ENCODE measurements around the gene CUL2.

CUL2 gene

GRCh38 chr10:35020481-35020880, 69.7 kb downstream of the CUL2 start:
- no peaks in the 10 kb centered on the region for H3K4me1 ChIP-seq
- TF ChIP-seq Cebpa-rat (IDR thresholded peaks at IDR 0.05), result no peak
- H3K9ac ChIP-seq, result no peak overlapping the region
- H3K4me2 ChIP-seq, result no peak overlapping the region
- no peaks in the 10 kb centered on the region for H3K9me3 ChIP-seq (replicated peaks in 1 of 11)
- H3K27ac ChIP-seq, result no peak overlapping the region
- no peak overlapping the region for H3K4me3 ChIP-seq
- peaks cover 72 to 95% (median 89%) of the 10 kb centered on the region in 11 experiments for H3K36me3 ChIP-seq
- peaks cover 0 to 23% (median 0%) of the 10 kb centered on the region in 11 experiments; a peak in 6 of 22 replicates for H4K20me1 ChIP-seq
- H3K27me3 ChIP-seq, result no peaks in the 10 kb centered on the region

DNA sequence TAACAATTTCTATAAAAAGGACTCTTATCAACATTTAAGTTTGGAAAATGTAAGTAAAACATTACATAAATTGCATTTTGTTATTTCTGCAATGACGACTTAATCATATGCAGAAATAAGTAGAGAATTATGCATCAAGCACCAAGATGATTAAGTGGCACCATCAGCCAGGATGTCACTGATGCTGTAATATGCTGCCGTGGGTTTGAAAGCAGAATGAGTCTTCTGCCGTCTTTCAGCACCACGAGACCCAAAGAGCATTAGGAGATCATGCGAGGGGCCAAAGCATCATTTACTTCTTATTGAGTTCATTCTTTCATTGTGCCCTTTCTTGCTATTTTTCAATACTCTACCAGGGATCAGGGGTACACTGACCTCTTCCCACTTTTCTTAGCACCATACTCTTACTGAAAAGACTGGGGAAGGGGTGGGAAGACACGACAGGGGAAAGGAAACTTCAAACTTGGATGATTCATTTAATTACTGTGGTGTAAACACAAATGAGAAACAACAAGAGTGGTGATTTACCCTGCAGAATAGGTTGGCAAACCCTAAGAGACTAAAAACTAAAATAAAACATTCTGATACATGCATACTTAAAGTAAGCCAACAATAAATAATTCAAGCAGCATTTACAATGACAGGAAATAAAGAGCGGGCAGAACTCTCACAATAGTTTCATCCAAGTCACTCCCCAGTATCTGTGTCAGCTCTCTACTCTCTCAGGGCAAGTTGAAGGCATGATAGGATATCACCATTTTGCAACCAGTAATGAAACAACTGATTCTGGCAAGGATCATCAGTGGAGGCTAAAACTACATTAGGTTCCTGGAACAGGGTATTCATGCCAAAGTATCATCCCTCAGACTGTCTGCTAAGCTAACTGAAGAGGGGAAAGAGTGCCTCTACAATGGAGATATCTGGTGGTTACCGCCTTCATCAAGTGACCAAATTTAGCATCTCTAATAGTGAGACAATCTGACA, 70.8 kb downstream of the CUL2 start:
- Histone ChIP-seq H3K4me1 (no peaks in the 10 kb centered on the region), H4K20me1 (peaks cover 0 to 16% (median 0%) of the 10 kb centered on the region in 11 experiments; a peak in 6 of 22 replicates), H3K9me3 (replicated peaks in 1 of 11) (no peaks in the 10 kb centered on the region), H3K9ac (no peak overlapping the region), H3K4me3 (no peak overlapping the region), H3K27ac (no peak overlapping the region), H3K4me2 (no peak overlapping the region), H3K27me3 (no peaks in the 10 kb centered on the region), H3K36me3 (peaks cover 69 to 95% (median 86%) of the 10 kb centered on the region in 11 experiments)
- TF ChIP-seq Cebpa-rat (IDR thresholded peaks at IDR 0.05), result no peak

DNA sequence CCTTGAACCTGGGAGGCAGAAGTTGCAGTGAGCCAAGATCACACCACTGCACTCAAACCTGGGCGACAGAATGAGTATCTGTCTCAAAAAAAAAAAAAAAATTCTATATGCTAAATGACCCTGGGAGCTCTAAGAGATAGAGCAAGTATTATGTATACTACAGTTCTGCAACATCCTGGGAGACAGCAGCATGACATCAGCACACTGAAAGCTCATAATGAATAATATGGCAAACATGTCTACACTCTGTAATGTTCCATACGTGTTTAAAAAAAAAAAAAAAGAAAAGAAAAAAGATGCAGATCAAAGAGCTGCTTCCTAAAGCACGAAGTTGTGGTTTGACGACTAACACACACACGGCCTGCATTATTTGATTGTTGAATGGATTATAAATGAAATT, 72.5 kb downstream of the CUL2 start:
- no peak for TF ChIP-seq Cebpa-rat (IDR thresholded peaks at IDR 0.05)
- H4K20me1 ChIP-seq, result peaks cover 0 to 16% (median 0%) of the 10 kb centered on the region in 11 experiments; a peak in 6 of 22 replicates

DNA sequence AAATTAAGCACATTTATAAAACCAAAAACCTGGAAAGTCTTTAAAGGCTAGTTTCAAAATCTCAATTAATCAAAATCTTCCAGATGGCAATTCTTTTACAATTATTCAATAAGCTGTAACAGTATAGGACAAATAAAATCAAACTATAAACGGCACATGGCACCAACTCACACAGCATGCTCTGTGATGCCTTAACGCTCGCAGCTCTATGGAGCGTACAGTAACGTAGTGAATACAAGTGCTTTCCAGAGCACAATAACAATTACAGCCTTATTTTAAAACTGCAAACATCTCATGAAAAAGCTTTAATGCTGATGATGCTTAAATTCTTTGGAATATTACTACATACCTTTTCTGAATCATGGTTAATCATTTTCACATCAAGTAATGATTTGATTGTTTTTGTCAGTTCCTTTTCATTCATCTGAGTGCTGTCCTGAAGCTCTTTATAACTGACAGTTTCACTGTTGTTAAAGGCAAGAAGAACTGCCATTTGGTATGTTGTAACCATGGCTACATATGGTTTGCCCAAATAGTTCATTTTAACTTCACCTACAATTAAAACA, 74.2 kb downstream of the CUL2 start:
- H3K4me1 ChIP-seq, result no peaks in the 10 kb centered on the region
- H4K20me1 ChIP-seq, result peaks cover 0 to 16% (median 0%) of the 10 kb centered on the region in 11 experiments; a peak in 6 of 22 replicates
- TF ChIP-seq Cebpa-rat (IDR thresholded peaks at IDR 0.05), result no peak
- H3K4me3 ChIP-seq, result no peak overlapping the region
- no peaks in the 10 kb centered on the region for H3K27me3 ChIP-seq
- no peak overlapping the region for H3K27ac ChIP-seq
- peaks cover 72 to 99% (median 92%) of the 10 kb centered on the region in 11 experiments for H3K36me3 ChIP-seq
- H3K4me2 ChIP-seq, result no peak overlapping the region
- no peak overlapping the region for H3K9ac ChIP-seq
- no peaks in the 10 kb centered on the region for H3K9me3 ChIP-seq (replicated peaks in 1 of 11)

More for the DNA sequence above, 72.5 kb downstream of the CUL2 start:
- peaks cover 67 to 97% (median 85%) of the 10 kb centered on the region in 11 experiments for H3K36me3 ChIP-seq
- no peak overlapping the region for H3K4me2 ChIP-seq
- no peaks in the 10 kb centered on the region for H3K4me1 ChIP-seq
- no peaks in the 10 kb centered on the region for H3K27me3 ChIP-seq
- H3K27ac ChIP-seq, result no peak overlapping the region
- H3K9ac ChIP-seq, result no peak overlapping the region
- no peak overlapping the region for H3K4me3 ChIP-seq
- no peaks in the 10 kb centered on the region for H3K9me3 ChIP-seq (replicated peaks in 1 of 11)

DNA sequence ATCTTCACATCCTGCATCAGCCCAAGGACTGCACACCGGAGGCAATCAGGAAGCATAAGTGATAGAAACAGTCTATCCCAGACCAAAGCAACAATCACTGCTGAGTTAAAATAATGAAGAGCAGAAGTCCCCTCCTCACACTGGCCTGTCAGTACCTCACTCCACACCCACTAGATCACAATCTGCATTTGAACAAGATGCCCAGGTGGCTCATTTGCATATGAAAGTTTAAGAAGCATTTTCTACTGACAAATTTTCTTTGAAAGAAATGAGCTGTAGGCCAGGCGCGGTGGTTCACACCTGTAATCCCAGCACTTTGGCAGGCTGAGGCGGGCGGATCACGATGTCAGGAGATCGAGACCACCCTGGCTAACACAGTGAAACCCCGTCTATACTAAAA, 77.4 kb downstream of the CUL2 start:
- Histone ChIP-seq H3K4me2 (no peak overlapping the region), H3K4me3 (no peak overlapping the region), H3K9me3 (replicated peaks in 1 of 11) (no peaks in the 10 kb centered on the region)

DNA sequence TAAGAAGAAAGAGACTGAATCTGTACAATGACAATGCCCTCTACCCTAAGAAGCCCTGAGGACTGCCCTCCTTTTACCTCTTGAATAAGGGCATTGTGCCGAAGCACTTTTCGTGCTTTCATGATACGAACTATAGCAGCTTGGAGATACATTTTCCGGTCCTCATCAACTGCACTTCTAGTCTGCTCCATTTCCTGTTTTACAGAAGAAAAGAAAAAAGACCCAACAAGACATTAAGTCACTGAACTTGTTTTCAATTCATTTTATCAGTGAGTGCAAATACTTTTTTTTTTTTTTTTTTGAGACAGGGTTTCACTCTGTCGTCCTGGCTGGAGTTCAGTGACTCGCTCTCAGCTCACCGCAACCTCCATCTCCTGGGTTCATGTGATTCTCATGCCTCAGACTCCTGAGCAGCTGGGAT, 78.4 kb downstream of the CUL2 start:
- TF ChIP-seq Cebpa-rat (IDR thresholded peaks at IDR 0.05), result no peak
- Histone ChIP-seq H3K27ac (no peak overlapping the region), H3K36me3 (peaks cover 74 to 96% (median 84%) of the 10 kb centered on the region in 11 experiments), H3K4me2 (no peak overlapping the region), H3K27me3 (no peaks in the 10 kb centered on the region), H3K4me3 (no peak overlapping the region), H4K20me1 (peaks cover 0 to 6% (median 0%) of the 10 kb centered on the region in 11 experiments; a peak in 2 of 22 replicates), H3K9me3 (replicated peaks in 1 of 11) (no peaks in the 10 kb centered on the region), H3K9ac (no peak overlapping the region), H3K4me1 (no peaks in the 10 kb centered on the region)

More for the DNA sequence above, 77.4 kb downstream of the CUL2 start:
- no peak overlapping the region for H3K9ac ChIP-seq
- peaks cover 0 to 6% (median 0%) of the 10 kb centered on the region in 11 experiments; a peak in 2 of 22 replicates for H4K20me1 ChIP-seq
- H3K27ac ChIP-seq, result no peak overlapping the region
- TF ChIP-seq Cebpa-rat (IDR thresholded peaks at IDR 0.05), result no peak
- H3K27me3 ChIP-seq, result no peaks in the 10 kb centered on the region
- H3K4me1 ChIP-seq, result no peaks in the 10 kb centered on the region
- H3K36me3 ChIP-seq, result peaks cover 77 to 98% (median 90%) of the 10 kb centered on the region in 11 experiments

DNA sequence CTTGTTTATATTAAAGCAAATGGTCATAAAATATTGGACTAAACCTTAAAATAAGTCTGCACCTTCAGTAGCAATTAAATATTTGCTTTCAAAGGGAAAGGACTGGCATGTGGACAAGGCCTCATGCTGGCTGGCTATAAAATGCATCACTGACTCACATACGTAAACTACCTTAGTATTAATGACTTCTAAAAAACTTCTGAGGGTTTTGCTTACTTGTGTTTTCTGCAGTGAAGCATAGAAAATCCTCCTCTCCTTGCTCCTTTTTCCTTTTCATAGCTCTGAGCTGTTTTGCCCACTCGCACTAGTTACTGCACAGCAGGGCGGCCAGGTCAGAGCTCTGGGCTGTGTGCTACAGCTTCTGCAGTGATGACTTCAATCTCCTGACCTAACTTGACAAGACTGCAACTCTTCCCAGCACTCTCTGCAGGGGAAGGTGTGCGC, 82.3 kb downstream of the CUL2 start:
- Histone ChIP-seq H3K4me1 (no peaks in the 10 kb centered on the region), H3K36me3 (peaks cover 43 to 72% (median 55%) of the 10 kb centered on the region in 11 experiments)
- TF ChIP-seq Cebpa-rat (IDR thresholded peaks at IDR 0.05), result no peak

GRCh38 chr10:35006836-35007235, 83.3 kb downstream of the CUL2 start:
- Histone ChIP-seq H3K27me3 (no peaks in the 10 kb centered on the region), H3K9me3 (replicated peaks in 1 of 11) (no peaks in the 10 kb centered on the region), H3K9ac (no peak overlapping the region), H3K36me3 (peaks cover 34 to 61% (median 44%) of the 10 kb centered on the region in 11 experiments), H3K27ac (no peak overlapping the region), H3K4me2 (no peak overlapping the region), H3K4me3 (no peak overlapping the region), H4K20me1 (peaks cover 0 to 3% (median 0%) of the 10 kb centered on the region in 11 experiments; a peak in 1 of 22 replicates), H3K4me1 (no peaks in the 10 kb centered on the region)
- TF ChIP-seq Cebpa-rat (IDR thresholded peaks at IDR 0.05), result no peak

More for the DNA sequence above, 82.3 kb downstream of the CUL2 start:
- Histone ChIP-seq H3K4me2 (no peak overlapping the region), H3K9me3 (replicated peaks in 1 of 11) (no peaks in the 10 kb centered on the region), H3K27ac (no peak overlapping the region), H4K20me1 (peaks cover 0 to 3% (median 0%) of the 10 kb centered on the region in 11 experiments; a peak in 2 of 22 replicates), H3K4me3 (no peak overlapping the region), H3K27me3 (no peaks in the 10 kb centered on the region), H3K9ac (no peak overlapping the region)

DNA sequence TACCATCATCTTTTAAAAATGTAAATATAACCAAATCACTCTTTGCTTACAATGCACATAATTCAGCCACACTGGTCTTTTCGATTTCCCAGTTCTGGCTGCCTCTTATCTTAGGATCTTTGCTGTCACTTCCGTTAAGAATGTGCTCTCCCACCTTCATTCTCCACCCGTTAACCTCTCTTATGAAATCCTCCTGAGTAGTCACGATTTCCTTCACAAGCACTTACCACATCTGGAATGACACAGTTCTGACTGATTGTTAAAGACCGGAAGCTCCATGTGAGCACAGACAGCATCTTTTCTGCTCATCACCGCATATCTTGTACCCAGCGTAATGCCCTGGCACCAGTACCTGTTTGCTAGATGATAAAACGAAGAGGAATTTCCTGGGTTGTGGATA, 84.3 kb downstream of the CUL2 start:
- Histone ChIP-seq H3K4me3 (no peak overlapping the region), H3K4me2 (no peak overlapping the region), H4K20me1 (peaks cover 0 to 3% (median 0%) of the 10 kb centered on the region in 11 experiments; a peak in 1 of 22 replicates), H3K9ac (no peak overlapping the region), H3K27ac (no peak overlapping the region), H3K27me3 (no peaks in the 10 kb centered on the region), H3K9me3 (replicated peaks in 1 of 11) (no peaks in the 10 kb centered on the region), H3K36me3 (peaks cover 24 to 52% (median 35%) of the 10 kb centered on the region in 11 experiments), H3K4me1 (no peaks in the 10 kb centered on the region)
- TF ChIP-seq Cebpa-rat (IDR thresholded peaks at IDR 0.05), result no peak

Measured in BLaER1 treated with 17β-estradiol and CSF1 and Interleukin-3, amounts not matched to agents 10 nM and 100 nM (cell line).